ENCODE data around the gene NDUFA12.

Gene NDUFA12

DNA sequence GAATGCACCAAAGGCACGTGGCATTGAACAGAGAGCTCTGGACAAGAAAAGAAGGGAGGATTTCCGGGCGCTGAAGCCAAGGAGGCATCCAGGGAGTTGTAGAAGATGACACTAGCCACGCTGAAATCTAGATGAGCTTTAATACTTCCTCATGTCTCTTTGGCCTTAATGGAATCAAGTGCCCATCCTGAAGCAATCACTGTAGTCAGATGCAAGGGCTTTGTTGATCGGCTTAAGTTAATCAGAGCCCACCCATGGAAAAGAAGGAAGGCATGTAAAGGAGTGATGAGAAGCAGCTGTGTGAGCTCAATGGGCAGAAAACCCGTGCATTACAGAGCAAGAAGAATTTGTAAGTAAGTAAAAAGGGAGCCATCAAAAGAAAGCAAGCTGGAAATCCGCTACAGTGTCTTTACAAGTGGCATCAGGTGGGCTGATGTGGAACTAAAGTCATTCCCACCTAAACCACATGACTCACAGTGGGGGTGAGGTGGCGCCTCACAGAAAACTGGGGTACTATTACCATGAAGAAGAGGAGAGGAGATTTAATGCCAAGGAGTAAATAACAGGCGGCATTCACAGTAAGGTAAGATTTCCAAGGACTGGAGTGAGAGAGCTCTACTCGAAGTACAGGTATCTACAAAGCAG lies 48.4 kb downstream of the NDUFA12 start:
- Histone ChIP-seq H3K9me3 (ENCODE audit: insufficient read depth, low read depth, low read length) (no peaks in the 10 kb centered on the region), H3K4me2 (ENCODE audit: low read depth, low read length, poor library complexity, severe bottlenecking) (no peak overlapping the region), H4K20me1 (ENCODE audit: insufficient read depth, low read length, poor library complexity, severe bottlenecking) (no peaks in the 10 kb centered on the region), H3K79me2 (ENCODE audit: insufficient read depth, low read length) (no peaks in the 10 kb centered on the region), H3K9me2 (replicated peaks; ENCODE audit: low read depth, low read length) (no peaks in the 10 kb centered on the region), H2AFZ (ENCODE audit: low read length) (no peak overlapping the region), H3F3A (ENCODE audit: low read depth) (no peaks in the 10 kb centered on the region), H3K27me3 (ENCODE audit: insufficient read depth, low read length, poor library complexity, severe bottlenecking) (no peaks in the 10 kb centered on the region), H3K4me1 (ENCODE audit: insufficient read depth, low read length, poor library complexity, severe bottlenecking) (peaks cover 13% of the 10 kb centered on the region), H3K9ac (ENCODE audit: low read depth, low read length, poor library complexity, severe bottlenecking) (no peak overlapping the region), H3K36me3 (ENCODE audit: insufficient read depth, low read length) (no peaks in the 10 kb centered on the region), H3K4me3 (ENCODE audit: low read length, poor library complexity, severe bottlenecking) (no peak overlapping the region)
- no peak for TF ChIP-seq EZH2phosphoT487 (IDR thresholded peaks at IDR 0.05; ENCODE audit: borderline replicate concordance)
- TF ChIP-seq, protein P1, sequence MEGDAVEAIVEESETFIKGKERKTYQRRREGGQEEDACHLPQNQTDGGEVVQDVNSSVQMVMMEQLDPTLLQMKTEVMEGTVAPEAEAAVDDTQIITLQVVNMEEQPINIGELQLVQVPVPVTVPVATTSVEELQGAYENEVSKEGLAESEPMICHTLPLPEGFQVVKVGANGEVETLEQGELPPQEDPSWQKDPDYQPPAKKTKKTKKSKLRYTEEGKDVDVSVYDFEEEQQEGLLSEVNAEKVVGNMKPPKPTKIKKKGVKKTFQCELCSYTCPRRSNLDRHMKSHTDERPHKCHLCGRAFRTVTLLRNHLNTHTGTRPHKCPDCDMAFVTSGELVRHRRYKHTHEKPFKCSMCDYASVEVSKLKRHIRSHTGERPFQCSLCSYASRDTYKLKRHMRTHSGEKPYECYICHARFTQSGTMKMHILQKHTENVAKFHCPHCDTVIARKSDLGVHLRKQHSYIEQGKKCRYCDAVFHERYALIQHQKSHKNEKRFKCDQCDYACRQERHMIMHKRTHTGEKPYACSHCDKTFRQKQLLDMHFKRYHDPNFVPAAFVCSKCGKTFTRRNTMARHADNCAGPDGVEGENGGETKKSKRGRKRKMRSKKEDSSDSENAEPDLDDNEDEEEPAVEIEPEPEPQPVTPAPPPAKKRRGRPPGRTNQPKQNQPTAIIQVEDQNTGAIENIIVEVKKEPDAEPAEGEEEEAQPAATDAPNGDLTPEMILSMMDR (conservative IDR thresholded peaks at IDR 0.05; ENCODE audit: low read length), result no peak

DNA sequence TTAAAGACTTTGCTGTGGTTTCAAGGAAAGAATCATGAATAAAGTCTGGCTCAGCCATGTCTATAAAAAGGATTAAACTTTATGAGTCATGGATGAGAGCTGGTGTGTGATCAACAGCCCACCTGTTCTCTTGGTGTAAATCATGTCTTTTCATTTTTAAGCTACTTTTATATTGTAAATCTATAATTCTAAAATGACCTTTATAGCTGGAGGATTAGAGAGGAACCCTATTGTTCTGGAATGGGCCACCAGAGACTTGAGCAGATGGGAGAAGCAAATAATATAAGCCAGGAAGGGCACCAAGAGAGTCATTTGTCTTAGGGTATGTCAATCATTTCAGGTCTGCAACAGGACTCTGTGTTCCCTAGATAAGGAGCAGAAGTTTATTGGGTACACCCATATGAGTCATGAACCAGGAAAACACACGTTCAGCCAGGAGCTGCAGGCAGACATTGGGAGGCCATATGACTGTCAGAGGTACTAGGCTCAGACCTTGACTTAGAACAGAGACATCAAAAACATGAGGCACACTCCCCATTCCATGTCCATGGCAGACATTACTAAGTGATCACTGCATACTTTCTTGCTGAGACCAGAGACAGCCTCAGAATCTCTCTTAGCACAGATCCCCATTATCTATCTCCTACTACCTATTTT lies 49.3 kb downstream of the NDUFA12 start:
- no peak for TF ChIP-seq EZH2phosphoT487 (IDR thresholded peaks at IDR 0.05; ENCODE audit: borderline replicate concordance)
- TF ChIP-seq, protein P1 (conservative IDR thresholded peaks at IDR 0.05; ENCODE audit: low read length), result no peak
- Histone ChIP-seq H3K27me3 (ENCODE audit: insufficient read depth, low read length, poor library complexity, severe bottlenecking) (no peaks in the 10 kb centered on the region), H3K9ac (ENCODE audit: low read depth, low read length, poor library complexity, severe bottlenecking) (no peak overlapping the region), H3F3A (ENCODE audit: low read depth) (no peaks in the 10 kb centered on the region), H3K9me3 (ENCODE audit: insufficient read depth, low read depth, low read length) (no peaks in the 10 kb centered on the region), H2AFZ (ENCODE audit: low read length) (no peak overlapping the region), H4K20me1 (ENCODE audit: insufficient read depth, low read length, poor library complexity, severe bottlenecking) (no peaks in the 10 kb centered on the region), H3K79me2 (ENCODE audit: insufficient read depth, low read length) (no peaks in the 10 kb centered on the region), H3K4me1 (ENCODE audit: insufficient read depth, low read length, poor library complexity, severe bottlenecking) (peaks cover 13% of the 10 kb centered on the region), H3K9me2 (replicated peaks; ENCODE audit: low read depth, low read length) (no peaks in the 10 kb centered on the region), H3K4me3 (ENCODE audit: low read length, poor library complexity, severe bottlenecking) (no peak overlapping the region), H3K36me3 (ENCODE audit: insufficient read depth, low read length) (no peaks in the 10 kb centered on the region), H3K4me2 (ENCODE audit: low read depth, low read length, poor library complexity, severe bottlenecking) (no peak overlapping the region)

DNA sequence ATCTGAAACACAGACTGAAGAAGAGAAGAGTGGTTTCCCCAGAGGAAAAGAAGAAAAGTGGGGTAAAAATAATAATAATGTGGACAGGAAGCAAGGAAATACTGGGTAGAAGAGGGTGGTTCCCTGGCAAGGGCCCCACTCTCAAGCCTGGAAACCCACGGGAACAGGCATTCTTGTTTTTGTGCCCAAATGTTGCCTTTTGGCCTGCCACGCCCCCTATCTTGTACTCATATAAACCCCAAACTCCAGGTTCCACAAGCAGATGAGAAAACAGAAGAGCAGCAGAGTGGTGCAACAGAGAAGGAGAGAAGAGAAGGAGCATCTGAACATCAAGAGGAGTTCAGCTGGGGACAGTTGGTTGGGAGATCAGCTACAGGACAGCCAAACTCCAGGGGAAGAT lies 51.2 kb downstream of the NDUFA12 start:
- TF ChIP-seq, protein P1 (conservative IDR thresholded peaks at IDR 0.05; ENCODE audit: low read length), result no peak
- TF ChIP-seq EZH2phosphoT487 (IDR thresholded peaks at IDR 0.05; ENCODE audit: borderline replicate concordance), result no peak
- no peak overlapping the region for H2AFZ ChIP-seq (ENCODE audit: low read length)

More for the DNA sequence above, 51.2 kb downstream of the NDUFA12 start:
- H3F3A ChIP-seq (ENCODE audit: low read depth), result no peaks in the 10 kb centered on the region
- no peak overlapping the region for H3K4me2 ChIP-seq (ENCODE audit: low read depth, low read length, poor library complexity, severe bottlenecking)
- no peaks in the 10 kb centered on the region for H3K9me3 ChIP-seq (ENCODE audit: insufficient read depth, low read depth, low read length)
- no peak overlapping the region for H3K4me3 ChIP-seq (ENCODE audit: low read length, poor library complexity, severe bottlenecking)
- H3K4me1 ChIP-seq (ENCODE audit: insufficient read depth, low read length, poor library complexity, severe bottlenecking), result peaks cover 25% of the 10 kb centered on the region
- no peaks in the 10 kb centered on the region for H4K20me1 ChIP-seq (ENCODE audit: insufficient read depth, low read length, poor library complexity, severe bottlenecking)
- no peaks in the 10 kb centered on the region for H3K36me3 ChIP-seq (ENCODE audit: insufficient read depth, low read length)
- no peak overlapping the region for H3K9ac ChIP-seq (ENCODE audit: low read depth, low read length, poor library complexity, severe bottlenecking)
- H3K9me2 ChIP-seq (replicated peaks; ENCODE audit: low read depth, low read length), result no peaks in the 10 kb centered on the region
- no peaks in the 10 kb centered on the region for H3K27me3 ChIP-seq (ENCODE audit: insufficient read depth, low read length, poor library complexity, severe bottlenecking)
- H3K79me2 ChIP-seq (ENCODE audit: insufficient read depth, low read length), result no peaks in the 10 kb centered on the region
